DMS153 treated with DMSO at 0.1 percent for 48 hours (cell line): ENCODE results near the gene RPN2.

ENCODE experiments used
- DNase-seq: peaks from one replicate; lab custom pipeline; 2025; ENCODE audit not compliant: unreplicated experiment; lab: John Stamatoyannopoulos, UW

RPN2 gene

DNA sequence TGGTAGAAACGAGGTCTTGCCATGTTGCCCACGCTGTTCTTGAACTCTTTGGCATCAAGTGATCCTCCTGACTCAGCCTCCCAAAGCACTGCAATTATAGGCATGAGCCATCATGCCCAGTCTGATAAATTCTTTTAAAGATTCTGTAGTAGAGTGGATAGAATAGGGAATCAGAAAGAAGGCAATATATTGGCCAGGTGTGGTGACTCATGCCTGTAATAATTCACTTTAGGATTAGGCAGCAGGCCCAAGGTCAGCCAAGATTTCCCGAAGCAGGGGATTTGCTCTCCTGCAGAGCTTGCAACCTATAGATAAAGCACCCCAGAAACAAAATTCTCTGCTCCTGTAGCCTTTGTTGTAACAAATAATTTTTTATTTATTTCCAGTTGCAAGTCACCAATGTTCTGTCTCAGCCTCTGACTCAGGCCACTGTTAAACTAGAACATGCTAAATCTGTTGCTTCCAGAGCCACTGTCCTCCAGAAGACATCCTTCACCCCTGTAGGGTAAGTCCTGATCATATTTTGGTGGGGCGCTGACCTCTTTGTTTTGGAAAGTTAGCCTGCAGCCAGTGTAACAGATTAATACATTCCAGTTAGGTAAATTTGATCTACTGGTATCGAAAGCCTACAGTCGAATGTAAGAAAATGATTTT, 30.7 kb downstream of the RPN2 start:
- DNase-seq: no peak

DNA sequence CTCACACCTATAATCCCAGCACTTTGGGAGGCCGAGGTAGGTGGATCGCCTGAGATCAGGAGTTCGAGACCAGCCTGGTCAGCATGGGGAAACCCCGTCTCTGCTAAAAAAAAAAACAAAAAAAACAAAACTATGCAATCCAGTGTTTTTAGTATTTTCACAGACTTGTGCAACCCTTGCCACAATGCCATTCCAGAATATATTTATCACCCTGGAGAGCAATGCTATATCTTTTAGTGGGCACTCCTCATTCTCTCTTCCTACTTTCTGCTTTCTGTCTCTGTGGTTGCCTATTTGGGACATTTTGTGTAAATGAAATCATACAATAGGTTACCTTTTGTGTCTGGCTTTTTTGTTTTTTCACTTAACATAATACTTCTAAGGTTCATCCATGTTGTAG, 39.3 kb downstream of the RPN2 start:
- no peak for DNase-seq

DNA sequence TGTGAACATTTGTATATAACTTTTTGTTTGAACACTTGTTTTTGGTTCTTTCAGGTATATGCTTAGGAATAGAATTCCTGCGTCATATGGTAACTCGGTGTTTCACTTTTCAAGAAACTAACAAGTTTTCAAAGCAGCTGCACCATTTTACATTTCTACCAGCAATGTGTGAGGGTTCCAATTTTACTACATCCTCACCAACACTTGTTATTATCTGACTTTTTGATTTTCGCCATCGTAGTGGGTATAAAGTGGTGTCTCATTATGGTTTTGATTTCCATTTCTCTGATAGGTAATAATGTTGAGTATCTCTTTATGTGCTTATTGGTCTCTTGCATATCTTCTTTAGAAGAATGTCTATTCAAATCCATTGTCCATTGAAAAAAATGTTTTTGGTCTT, 39.8 kb downstream of the RPN2 start:
- DNase-seq: no peak

DNA sequence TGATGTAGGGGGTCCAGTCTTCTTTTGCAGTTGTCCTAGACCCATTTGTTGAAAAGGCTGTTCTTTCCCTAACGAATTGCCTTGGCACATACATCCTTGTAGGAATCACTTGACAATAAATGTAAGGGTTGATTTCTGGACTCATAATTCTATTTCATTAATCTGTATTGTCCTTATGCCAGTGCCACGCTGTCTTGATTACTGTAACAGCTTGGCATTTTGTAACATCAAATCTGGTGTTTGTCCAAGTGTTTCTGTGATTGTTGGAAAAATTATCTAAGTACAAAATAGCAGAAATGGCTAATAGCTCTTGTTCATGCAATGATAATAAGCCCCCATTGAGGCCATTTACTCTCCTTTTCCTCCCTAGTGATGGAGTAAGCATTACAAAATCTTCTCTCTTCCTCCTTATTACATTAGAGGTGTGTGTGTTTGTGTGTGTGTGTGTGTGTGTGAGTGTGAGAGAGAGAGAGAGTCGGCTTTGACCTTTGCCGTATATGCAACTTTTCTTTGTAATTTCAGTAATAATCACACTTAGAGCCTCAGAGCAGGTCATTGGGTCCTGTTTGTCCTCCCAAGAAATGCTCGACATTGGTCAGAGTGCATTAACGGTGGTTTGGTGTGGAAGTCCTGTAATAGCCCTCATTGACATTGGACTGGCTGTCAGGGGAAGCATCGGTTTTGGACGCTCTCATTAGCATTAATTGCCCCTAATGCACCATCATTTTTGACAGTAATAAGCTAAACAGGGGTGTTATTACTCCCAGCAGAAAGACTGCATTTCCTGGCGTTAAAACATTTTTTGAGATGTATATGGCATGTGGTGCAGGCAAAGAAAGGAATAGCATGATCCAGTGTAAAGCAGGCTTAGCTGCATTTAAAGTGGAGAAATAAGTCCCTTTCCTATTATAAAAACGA, 40.9 kb downstream of the RPN2 start:
- DNase-seq: no peak

DNA sequence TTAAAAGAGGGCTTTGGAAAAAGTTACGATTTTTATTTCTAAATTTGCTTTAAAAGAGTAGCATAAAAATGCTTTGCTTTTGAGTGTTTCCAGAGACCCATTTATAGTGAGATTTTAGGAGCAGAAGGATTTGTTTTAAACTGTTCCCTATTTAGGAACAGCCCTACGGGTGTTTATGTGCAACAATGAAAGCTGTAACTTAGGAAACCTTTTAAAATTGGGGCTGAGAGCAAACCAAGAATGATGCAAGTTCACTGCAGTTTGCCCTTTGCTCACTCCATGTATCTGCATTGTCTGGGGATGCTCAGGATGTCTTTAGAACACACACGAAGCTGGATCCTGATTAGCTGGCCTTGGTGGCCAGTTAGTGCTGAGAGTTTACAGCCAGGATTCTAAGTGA, 41.6 kb downstream of the RPN2 start:
- no peak for DNase-seq

DNA sequence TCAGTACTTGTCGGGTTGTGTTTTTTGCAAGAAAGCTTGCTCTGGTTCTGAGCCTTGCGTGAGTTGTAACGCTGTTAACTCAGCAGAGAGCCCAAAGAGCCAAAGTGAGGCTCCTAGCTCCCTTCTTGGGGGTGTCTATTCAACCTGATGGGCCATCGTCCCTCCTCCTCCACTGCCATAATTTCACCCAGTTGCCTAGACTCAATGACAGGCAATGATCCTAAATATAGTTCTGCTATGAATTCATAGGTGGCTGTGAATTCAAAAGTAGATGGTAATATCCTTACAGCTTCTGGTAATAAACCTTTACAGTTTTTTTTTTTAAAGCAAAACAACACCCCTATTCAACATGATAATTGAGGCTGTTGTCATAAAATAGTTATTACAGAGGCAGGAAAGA, 43.0 kb downstream of the RPN2 start:
- no peak for DNase-seq

DNA sequence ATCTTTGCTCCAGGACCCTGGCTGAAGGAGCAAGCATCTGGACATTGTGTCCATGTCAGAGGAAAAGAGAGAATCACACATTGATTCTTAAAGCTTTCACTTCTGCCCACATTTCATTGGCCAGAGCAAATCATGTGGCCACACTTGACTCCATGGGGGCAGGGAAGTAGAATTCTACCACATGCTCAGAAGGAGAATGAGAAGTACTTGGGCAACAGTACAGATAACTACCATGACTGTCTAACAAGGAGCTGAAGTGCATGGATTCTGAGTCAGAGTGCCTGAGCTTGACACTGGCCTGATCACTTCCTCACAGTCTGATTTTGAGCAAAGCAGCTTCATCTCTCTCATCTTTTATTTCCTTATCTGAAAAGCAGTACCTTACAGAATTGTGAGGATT, 43.9 kb downstream of the RPN2 start:
- no peak for DNase-seq

DNA sequence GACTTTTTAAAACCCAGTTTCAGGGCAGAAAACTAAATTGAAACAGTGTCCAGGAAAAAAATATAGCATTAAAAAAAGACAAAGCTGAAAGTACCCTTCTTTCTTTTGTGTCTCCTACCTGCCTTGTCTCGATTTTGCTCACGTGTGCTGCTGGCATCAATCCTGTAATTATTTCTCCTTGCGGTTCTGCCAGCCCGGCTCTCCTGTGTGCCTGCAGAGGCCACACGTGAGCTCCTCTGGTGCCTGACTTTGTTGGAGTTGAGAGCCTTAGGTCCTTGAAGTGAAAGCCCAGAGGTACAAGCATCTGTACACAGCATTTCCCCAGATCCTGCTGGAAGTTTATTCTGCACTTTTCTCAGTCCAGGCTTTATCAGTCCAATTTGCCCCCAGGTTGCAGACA, 46.0 kb downstream of the RPN2 start:
- no peak for DNase-seq

DNA sequence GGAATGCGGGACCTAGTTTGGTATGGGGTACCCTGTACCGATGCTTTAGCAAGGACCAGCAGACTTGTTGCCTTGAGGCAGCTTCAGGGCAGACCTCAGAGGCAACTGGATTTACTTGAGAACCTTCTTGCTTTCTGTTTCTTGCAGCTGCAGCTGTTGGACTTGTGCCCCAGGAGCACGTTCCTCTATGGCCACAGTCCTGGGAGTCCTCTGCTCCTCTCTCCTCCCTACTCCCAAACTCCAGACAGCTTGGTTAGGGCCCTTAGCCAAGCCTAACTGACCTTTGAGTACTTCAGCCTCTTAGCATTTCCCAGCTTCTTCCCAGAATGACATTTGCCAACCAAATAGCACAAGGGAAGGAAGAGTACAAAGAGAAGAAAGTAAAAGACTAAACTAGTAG, 47.8 kb downstream of the RPN2 start:
- DNase-seq: no peak

DNA sequence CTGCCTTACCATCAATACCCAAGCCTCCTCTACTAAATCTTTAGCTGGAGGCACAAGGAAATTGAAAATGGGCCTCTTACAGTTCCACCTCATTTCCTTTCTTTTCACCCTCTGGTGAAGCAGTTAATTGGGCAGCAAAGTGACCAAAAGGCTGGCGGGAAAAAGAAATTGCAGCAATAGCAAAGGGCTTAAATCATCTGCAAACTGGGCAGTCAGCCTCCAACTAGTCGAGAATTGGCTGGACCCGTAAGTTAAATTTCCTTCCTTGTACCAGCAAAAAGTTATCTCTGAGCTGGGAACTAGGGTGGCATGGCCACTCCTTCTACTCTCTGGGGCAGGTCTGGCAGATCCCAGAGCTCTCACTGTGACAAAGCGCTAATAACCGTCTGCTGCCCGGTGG, 49.0 kb downstream of the RPN2 start:
- no peak for DNase-seq

DNA sequence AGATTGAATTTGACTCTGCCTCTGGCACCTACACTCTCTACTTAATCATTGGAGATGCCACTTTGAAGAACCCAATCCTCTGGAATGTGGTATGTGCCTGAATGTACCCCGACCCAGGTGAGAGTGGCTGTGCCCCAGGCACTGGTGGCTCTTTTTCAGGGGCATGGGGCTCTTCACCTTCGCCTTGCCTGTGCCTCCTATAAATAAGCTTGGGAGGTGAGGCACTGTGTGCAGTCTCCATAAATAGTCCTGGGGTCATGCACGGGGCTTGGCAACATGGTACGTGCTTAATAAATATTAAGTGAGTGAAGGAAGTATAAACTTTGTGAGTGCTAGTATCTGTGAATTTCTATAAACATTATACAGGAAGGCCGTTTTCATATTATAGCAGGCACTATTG, 49.5 kb downstream of the RPN2 start:
- no peak for DNase-seq

DNA sequence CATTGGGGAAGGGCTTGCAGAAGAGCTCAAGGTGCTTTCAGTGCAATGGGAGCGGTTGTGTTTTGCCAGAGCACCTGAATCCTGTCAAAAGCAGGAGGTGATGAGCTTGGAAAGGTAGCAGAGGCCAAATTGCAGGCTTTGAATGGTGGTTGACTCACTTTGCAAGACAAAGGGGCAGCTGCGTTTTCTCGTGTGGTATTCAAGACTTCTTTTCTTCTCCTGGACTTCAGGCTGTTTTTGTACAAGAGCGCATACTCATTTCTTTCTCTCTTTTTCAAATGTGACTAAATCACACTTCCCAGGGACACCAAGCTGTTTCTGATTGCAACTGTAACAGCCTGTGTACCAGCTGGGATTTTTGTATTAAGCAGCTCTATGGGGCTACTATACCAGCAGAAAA, 50.2 kb downstream of the RPN2 start:
- no peak for DNase-seq

DNA sequence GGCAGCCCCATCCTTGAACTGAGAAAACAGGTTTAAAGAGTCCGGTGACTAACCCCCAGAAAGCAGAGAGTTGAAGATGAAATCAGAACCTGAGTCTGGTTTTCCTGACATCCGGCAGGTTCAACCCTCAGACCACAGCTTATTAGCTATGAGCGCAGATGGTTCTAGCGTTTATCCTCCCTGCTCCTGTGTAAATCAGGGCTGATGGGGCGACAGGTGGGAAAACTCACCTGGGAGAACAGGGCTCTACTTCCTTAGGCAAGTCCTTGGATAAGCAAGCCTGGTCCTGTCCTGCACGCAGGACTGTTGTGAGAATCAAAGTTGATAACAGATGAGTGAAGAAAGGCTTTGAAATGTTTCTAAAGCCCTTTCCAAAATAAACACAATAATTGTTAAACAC, 51.1 kb downstream of the RPN2 start:
- DNase-seq: no peak

DNA sequence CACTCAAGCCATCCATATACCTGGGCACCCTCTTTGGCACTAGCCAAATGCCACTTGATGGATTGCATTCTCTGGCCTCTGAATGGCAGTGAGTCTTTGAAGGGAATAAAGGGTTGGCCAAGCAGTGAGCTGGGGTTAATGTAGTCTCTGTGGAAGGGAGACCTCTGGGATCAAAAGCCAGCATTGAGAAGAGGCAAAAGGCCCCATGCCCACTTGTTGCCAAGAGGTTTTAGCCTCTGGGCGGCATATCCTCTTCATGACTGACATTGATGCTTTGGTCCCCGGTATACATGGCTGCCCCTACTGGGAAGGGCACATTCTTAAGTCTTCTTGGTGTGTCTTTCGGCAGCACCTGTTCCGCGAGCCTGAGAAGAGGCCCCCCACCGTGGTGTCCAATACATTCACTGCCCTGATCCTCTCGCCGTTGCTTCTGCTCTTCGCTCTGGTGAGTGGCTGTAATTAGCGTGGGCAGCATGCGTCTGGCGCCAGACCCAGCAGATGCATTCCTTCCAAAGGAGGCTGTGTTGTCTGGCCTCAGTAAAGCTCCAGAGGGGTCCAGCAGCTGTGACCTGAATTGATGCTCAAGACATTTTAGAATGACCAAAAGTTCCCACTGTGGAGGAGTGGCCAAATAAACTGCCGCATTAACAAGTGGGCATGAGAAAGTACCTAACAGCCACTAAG, 53.0 kb downstream of the RPN2 start:
- DNase-seq: no peak

DNA sequence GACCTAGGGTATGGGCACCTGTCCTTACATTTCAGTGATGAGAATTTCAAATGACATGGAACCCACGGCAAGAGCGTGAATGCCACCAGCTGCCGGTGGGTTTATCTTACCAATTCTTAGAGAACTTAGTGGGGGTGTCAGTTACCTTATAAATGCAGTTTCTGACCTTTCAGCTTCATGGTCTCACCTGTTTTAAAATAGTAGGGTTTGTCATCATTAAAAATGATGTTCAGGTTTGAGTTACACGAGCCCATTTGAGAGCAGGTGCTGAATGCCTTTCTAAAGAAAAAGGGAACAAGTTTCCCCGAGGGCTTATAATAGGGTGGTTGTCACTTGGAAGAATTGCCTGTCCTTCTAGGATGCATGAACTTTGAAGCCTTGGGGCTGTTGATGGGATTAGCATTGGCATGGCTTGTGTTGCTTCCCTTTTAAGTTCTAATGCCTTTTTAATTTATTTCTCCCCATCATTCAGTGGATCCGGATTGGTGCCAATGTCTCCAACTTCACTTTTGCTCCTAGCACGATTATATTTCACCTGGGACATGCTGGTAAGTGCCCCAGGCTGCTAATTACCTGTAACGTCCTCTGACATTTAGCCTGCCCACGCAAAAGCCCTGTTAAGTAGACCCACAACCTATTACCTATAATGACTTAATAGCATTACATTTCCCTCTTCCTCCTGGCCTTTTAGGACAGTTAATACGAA, 54.6 kb downstream of the RPN2 start:
- DNase-seq: no peak

DNA sequence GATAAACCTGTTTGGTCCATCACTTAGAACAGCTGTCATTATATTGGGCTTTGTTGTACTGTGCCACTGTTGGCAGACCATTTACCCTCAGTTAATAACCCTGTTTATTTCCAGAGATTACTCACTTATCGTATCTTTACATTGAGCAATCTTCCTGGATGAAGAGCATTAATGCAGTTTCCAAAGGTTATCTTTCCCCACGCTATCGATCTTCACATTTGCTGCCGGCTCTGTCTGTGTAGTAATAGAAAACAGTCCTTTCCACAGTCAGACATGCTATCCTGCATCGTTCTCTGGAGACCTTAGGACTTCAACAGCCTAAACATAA, 55.1 kb downstream of the RPN2 start:
- no peak for DNase-seq

DNA sequence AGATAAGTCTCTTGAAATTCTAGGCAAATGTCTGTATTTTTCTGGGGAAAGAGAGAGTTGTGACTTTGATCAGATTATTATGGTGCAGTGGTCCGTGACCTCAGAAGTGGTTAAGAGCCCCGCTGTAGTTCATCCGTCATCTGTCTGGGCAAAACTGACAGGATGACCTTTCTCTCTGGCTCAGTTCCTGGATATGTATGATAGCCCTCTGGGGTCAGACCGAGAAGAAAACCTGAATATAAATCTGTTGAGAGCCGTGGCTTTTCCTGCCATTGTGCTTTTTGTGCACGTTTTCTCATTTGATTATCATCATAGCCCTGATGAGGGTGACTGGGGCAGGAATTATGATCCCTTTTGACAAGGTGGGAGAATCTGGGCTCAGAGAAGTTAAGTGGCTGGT, 55.9 kb downstream of the RPN2 start:
- DNase-seq: no peak

DNA sequence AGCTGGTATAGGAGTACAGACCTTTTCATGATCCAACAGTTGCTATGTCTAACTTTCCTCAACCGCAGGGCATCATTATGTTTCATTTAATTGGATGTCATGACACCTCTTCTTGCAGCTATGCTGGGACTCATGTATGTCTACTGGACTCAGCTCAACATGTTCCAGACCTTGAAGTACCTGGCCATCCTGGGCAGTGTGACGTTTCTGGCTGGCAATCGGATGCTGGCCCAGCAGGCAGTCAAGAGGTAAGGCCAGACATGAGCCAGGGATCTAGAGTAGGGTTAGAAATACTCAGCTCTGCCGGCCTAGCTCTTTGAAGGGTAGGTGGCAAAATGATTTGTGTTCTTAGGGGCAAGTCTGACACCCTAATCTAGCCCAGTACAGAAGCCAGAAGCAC, 57.3 kb downstream of the RPN2 start:
- DNase-seq: no peak

DNA sequence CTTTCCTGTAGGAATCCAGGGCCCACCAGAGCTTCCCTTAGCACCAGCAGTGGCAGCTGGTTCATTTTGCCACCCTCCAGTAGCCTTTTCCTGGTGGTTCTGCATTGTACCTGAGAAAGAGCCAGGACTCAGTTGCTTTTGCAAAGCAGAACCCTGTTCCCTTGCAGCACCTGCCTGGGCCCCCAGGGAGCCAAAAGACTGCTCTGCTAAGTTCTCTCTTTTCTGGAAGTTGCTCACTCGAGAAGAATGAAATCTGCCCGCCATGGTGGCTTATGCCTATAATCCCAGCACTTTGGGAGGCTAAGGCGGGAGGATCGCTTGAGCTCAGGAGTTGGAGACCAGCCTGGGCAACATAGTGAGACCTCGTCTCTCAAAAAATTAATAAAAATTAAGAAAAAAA, 58.5 kb downstream of the RPN2 start:
- no peak for DNase-seq

DNA sequence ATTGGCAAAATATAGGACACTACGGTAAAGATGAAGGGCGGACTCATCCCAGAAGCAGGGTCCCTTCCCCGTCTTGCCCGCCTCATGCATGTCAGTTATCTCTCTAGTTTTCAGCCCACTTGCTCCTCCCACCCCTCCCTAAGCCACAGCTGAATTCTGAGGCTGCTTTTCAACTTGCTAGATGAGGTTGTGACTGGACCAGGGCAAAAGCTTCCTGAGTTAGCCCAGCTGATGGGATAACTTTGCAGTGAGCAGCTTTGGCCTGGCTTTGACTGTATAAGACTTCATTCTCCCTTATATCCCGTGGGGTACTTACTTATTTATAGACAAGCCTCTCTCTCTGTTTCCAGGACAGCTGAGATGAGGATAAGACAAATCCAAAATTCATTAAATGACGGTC, 59.3 kb downstream of the RPN2 start:
- DNase-seq: no peak

DNA sequence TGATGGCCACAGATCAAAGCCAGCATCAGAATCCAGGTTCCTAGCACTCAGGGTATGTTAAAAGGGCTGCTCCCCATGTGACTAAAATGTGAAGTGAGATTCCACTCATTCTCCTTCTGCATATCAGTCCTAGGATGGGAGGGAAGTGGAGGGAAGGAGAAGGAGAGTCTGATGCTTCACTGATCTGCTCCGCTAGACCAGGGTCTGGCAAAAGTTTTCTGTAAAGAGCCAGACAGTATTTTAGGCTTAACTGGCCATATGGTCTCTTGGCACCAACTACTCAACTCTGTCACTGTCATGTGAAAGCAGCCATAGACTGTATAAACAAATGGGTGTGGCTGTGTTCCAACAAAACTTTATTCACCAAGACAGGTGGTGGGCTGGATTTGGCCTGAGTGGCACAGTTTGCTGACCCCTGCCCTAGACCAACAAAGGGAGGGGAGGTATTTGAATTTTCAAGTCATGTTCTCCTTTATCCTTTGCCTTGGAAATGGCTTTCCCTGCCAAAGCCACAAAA, 59.9 kb downstream of the RPN2 start:
- DNase-seq: no peak
